SK-N-SH treated with all-trans-retinoic acid at 6 μM for 48 hours (cell line): ENCODE data around the gene SAPCD2.
"Not testable (repeated sequence)": the region's sequence is repeated elsewhere in the genome, so short reads cannot be mapped to it uniquely, and the experiment has no call there.

Experiments used
- ATAC-seq: fragments of 200-7000 bp; cut with Tn5 transposase; 3 replicates; pipeline ENCODE4 v1.9.1; 2020; ENCODE audit warnings: mild to moderate bottlenecking, moderate library complexity
- ARNTL ChIP-seq: fragments of 450-650 bp; formaldehyde crosslinking; IDR thresholded peaks from 2 replicates; pipeline ENCODE4 v1.5.0; 2020; ENCODE audit warnings: low read depth, mild to moderate bottlenecking, moderate library complexity, borderline replicate concordance
- CREB5 ChIP-seq: fragments of 250-450 bp; sonication (Bioruptor Pico); IDR thresholded peaks from 2 replicates; pipeline ENCODE4 v1.5.1; 2020; ENCODE audit warnings: low read depth, mild to moderate bottlenecking, moderate library complexity
- CSDC2 ChIP-seq: fragments of 250-450 bp; sonication (Bioruptor Pico); IDR thresholded peaks from 2 replicates; pipeline ENCODE4 v1.5.0; 2020; ENCODE audit warnings: mild to moderate bottlenecking, moderate library complexity
- ESRRG ChIP-seq: fragments of 250-450 bp; sonication (Bioruptor Pico); IDR thresholded peaks from 2 replicates; pipeline ENCODE4 v1.6.1; 2021; ENCODE audit warnings: mild to moderate bottlenecking
- ISL1 ChIP-seq: fragments of 250-450 bp; sonication (Bioruptor Pico); IDR thresholded peaks from 2 replicates; pipeline ENCODE4 v2.1.2; 2022; ENCODE audit warnings: mild to moderate bottlenecking, moderate library complexity
- PATZ1 ChIP-seq: fragments of 250-450 bp; sonication (Bioruptor Pico); IDR thresholded peaks from 2 replicates; pipeline ENCODE4 v1.8.0; 2020; ENCODE audit warnings: mild to moderate bottlenecking, moderate library complexity, borderline replicate concordance
- TCF4 ChIP-seq: fragments of 250-450 bp; sonication (Bioruptor Pico); IDR thresholded peaks from 2 replicates; pipeline ENCODE4 v1.8.0; 2021; ENCODE audit warnings: mild to moderate bottlenecking, moderate library complexity, borderline replicate concordance
- ZC3H10 ChIP-seq: fragments of 250-450 bp; sonication (Bioruptor Pico); IDR thresholded peaks from 2 replicates; pipeline ENCODE4 v1.5.1; 2021; ENCODE audit warnings: mild to moderate bottlenecking, moderate library complexity
- ZFP3 ChIP-seq: fragments of 250-450 bp; sonication (Bioruptor Pico); IDR thresholded peaks from 2 replicates; pipeline ENCODE4 v1.5.0; 2020; ENCODE audit warnings: mild to moderate bottlenecking, moderate library complexity
- ZFP30 ChIP-seq: fragments of 450-650 bp; formaldehyde crosslinking; IDR thresholded peaks from 2 replicates; pipeline ENCODE4 v1.5.0; 2022; ENCODE audit warnings: mild to moderate bottlenecking, moderate library complexity
- ZNF565 ChIP-seq: fragments of 450-650 bp; formaldehyde crosslinking; conservative IDR thresholded peaks from 2 replicates; pipeline ENCODE4 v1.5.0; 2020; ENCODE audit warnings: low read depth, mild to moderate bottlenecking, moderate library complexity
- ZNF70 ChIP-seq: fragments of 450-650 bp; formaldehyde crosslinking; IDR thresholded peaks from 2 replicates; pipeline ENCODE4 v1.5.0; 2020; ENCODE audit warnings: mild to moderate bottlenecking, moderate library complexity
- ZNF8 ChIP-seq: fragments of 450-650 bp; formaldehyde crosslinking; IDR thresholded peaks from 2 replicates; pipeline ENCODE4 v1.5.0; 2020; ENCODE audit warnings: mild to moderate bottlenecking, moderate library complexity
- TF ChIP-seq, protein P1 (sequence below): fragments of 250-450 bp; sonication (Bioruptor Pico); IDR thresholded peaks from 2 replicates; pipeline ENCODE4 v1.5.0; 2020; ENCODE audit warnings: mild to moderate bottlenecking, moderate library complexity
- TF ChIP-seq, protein P2 (sequence below): fragments of 250-450 bp; sonication (Bioruptor Pico); IDR thresholded peaks from 2 replicates; pipeline ENCODE4 v1.8.0; 2021; ENCODE audit warnings: low read depth, mild to moderate bottlenecking, moderate library complexity, borderline replicate concordance

SAPCD2 gene, protein sequence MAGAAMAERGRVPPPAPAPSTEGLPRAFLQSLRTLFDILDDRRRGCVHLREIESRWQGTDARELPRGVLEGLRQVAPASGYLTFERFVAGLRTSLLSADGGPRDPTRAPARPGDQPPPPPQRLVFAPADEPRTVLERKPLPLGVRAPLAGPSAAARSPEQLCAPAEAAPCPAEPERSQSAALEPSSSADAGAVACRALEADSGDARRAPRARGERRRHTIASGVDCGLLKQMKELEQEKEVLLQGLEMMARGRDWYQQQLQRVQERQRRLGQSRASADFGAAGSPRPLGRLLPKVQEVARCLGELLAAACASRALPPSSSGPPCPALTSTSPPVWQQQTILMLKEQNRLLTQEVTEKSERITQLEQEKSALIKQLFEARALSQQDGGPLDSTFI

DNA sequence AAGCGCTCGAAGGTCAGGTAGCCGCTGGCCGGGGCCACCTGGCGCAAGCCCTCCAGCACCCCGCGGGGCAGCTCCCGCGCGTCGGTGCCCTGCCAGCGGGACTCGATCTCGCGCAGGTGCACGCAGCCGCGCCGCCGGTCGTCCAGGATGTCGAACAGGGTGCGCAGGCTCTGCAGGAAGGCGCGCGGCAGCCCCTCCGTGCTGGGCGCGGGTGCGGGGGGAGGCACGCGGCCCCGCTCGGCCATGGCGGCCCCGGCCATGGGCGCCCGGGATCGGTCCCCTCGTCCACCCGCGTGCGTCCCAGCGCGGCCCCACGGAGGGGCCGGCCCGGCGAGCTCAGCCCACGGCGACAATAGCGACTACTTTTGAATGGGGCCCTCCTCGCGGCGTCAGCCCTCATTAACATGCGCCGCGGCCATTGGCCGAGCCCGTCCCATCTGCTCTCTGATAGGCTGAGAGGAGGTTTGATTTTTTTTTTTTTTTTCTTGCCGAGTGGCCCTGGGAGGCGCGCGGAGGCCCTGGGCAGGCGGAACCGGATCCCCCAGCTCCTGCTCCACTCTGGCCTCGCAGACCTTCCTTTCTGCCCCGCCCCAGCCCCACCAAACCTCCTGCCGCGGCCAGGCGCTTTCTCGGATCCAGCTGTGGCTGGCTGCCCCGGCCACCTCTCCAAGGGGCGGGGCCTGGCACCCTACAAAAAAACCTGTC lies at the start of gene SAPCD2:
TSS of gene SAPCD2 (minus strand) at position 357 of the 705 bp plus-strand sequence. CDS start at position 260, 97 bp downstream.
- TF ChIP-seq CREB5 (CRISPR knock-in tag), result no peak
- TF ChIP-seq, protein P1, sequence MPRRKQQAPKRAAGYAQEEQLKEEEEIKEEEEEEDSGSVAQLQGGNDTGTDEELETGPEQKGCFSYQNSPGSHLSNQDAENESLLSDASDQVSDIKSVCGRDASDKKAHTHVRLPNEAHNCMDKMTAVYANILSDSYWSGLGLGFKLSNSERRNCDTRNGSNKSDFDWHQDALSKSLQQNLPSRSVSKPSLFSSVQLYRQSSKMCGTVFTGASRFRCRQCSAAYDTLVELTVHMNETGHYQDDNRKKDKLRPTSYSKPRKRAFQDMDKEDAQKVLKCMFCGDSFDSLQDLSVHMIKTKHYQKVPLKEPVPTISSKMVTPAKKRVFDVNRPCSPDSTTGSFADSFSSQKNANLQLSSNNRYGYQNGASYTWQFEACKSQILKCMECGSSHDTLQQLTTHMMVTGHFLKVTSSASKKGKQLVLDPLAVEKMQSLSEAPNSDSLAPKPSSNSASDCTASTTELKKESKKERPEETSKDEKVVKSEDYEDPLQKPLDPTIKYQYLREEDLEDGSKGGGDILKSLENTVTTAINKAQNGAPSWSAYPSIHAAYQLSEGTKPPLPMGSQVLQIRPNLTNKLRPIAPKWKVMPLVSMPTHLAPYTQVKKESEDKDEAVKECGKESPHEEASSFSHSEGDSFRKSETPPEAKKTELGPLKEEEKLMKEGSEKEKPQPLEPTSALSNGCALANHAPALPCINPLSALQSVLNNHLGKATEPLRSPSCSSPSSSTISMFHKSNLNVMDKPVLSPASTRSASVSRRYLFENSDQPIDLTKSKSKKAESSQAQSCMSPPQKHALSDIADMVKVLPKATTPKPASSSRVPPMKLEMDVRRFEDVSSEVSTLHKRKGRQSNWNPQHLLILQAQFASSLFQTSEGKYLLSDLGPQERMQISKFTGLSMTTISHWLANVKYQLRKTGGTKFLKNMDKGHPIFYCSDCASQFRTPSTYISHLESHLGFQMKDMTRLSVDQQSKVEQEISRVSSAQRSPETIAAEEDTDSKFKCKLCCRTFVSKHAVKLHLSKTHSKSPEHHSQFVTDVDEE, result 0 out of 2 replicates have a peak, but pooled peaks have one; percentile 15
- ATAC-seq, result peak; percentile 94

GRCh38 chr9:137118092-137118603 lies 47.8 kb upstream of the SAPCD2 start:
- ATAC-seq, result not testable (repeated sequence)

GRCh38 chr9:137117269-137117731 lies 46.9 kb upstream of the SAPCD2 start:
- no peak for ATAC-seq
- TF ChIP-seq ZFP3 (CRISPR knock-in tag), result no peak
- TF ChIP-seq CSDC2 (CRISPR knock-in tag), result no peak
- no peak for TF ChIP-seq ISL1 (CRISPR knock-in tag)
- no peak for TF ChIP-seq CREB5 (CRISPR knock-in tag)
- no peak for TF ChIP-seq ZNF8
- TF ChIP-seq, protein P2, sequence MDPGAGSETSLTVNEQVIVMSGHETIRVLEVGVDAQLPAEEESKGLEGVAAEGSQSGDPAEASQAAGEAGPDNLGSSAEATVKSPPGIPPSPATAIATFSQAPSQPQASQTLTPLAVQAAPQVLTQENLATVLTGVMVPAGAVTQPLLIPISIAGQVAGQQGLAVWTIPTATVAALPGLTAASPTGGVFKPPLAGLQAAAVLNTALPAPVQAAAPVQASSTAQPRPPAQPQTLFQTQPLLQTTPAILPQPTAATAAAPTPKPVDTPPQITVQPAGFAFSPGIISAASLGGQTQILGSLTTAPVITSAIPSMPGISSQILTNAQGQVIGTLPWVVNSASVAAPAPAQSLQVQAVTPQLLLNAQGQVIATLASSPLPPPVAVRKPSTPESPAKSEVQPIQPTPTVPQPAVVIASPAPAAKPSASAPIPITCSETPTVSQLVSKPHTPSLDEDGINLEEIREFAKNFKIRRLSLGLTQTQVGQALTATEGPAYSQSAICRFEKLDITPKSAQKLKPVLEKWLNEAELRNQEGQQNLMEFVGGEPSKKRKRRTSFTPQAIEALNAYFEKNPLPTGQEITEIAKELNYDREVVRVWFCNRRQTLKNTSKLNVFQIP (CRISPR knock-in tag), result no peak
- no peak for TF ChIP-seq PATZ1 (CRISPR knock-in tag)
- no peak for TF ChIP-seq ARNTL
- no peak for TF ChIP-seq TCF4 (CRISPR knock-in tag)
- TF ChIP-seq ZC3H10 (CRISPR knock-in tag), result no peak
- TF ChIP-seq ZNF70 (CRISPR knock-in tag), result no peak

DNA sequence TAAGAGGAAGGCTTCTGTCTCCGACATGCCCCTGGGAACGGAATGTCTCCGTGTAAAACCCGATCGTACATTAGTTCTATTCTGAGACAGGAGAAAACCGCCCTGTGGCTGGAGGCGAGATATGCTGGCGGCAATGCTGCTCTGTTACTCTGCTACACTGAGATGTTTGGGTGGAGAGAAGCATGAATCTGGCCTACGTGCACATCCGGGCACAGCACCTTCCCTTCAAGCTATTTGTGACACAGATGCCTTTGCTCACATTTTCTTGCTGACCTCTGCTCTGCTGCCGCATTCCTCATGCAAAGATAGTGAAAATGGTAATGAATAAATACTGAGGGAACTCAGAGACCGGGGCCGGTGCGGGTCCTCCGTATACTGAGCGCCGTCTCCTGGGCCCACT lies 46.4 kb upstream of the SAPCD2 start:
- ATAC-seq, result no peak
- TF ChIP-seq ARNTL (no peak), TCF4 (CRISPR knock-in tag) (no peak), ZC3H10 (CRISPR knock-in tag) (no peak), ZNF565 (CRISPR knock-in tag) (no peak), ESRRG (CRISPR knock-in tag) (no peak), ZFP3 (CRISPR knock-in tag) (no peak), ZFP30 (no peak)
- TF ChIP-seq, protein P1, result no peak
